Measurements from ENCODE around the gene GPR151. TPM values are rescaled to one million over a fixed set of nuclear protein-coding genes. Genes with fewer than 3 reads are reported as not detected.

Gene GPR151
- total and polyA plus RNA-seq, 2 of the 4 experiments (the other 2 are of a cell fraction) = not detected

DNA sequence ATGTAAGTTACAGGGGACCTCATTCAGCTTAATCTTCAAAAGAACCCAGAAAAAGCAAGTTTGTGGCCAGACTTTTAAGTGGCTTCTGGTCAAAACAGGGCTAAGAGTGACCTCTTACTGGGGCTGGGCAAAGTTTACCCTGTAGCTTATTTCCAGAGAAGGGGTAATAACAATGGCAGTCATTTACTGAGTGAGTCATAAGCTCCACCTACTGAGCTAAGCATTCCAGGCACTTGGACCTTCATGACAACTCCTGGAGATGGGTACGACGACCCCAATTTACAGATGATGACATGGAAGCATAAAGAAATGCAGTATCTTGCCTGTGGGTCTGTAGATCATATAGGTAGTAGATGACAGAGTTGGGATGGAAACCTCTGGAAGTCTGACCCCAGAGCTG is 4.7 kb upstream of the GPR151 start:
- ChIA-PET CTCF (interaction anchor here (1.2 to 1.7 kb wide), 2 partner anchors 11 to 668 kb away, joined by 3 to 4 read pairs; no protein-coding TSS in a partner anchor), POLR2A (ENCODE audit: unreplicated experiment) (no interaction called here)
- Histone ChIP-seq H2AK9ac (replicated peaks; ENCODE audit: low read depth, low read length, poor library complexity) (no peak overlapping the region), H3K4me1 (ENCODE audit: control insufficient read depth, insufficient read depth, low read length) (no peaks in the 10 kb centered on the region), H3K36me3 (ENCODE audit: control insufficient read depth, insufficient read depth, low read length) (no peaks in the 10 kb centered on the region), H2BK120ac (ENCODE audit: low read depth, low read length) (no peak overlapping the region), H3K9me3 (ENCODE audit: control insufficient read depth, insufficient read depth, low read length) (no peaks in the 10 kb centered on the region), H4K8ac (ENCODE audit: low read depth in 2 of 2, low read length in 2 of 2) (no peak overlapping the region), H2BK20ac (ENCODE audit: low read depth, low read length) (no peak overlapping the region), H3K4me2 (ENCODE audit: low read depth, low read length) (no peak overlapping the region), H2AK5ac (ENCODE audit: low read depth, low read length) (no peak overlapping the region), H2AFZ (replicated peaks; ENCODE audit: low read length, poor library complexity) (no peak overlapping the region), H3K9me1 (ENCODE audit: insufficient read depth, low read length) (no peaks in the 10 kb centered on the region), H3K4ac (ENCODE audit: low read depth, low read length) (no peak overlapping the region), H3K56ac (ENCODE audit: extremely low read depth, insufficient read depth, low read length) (no peak overlapping the region), H3K27me3 (ENCODE audit: control insufficient read depth, insufficient read depth, low read length) (peaks cover 4% of the 10 kb centered on the region; the same call in 1 of the 2 replicates), H3K79me1 (ENCODE audit: low read depth in 1 of 2, low read length in 2 of 2) (no peaks in the 10 kb centered on the region), H4K91ac (ENCODE audit: insufficient read depth, low read depth, low read length) (no peak overlapping the region), H3K4me3 (ENCODE audit: insufficient read depth, low read depth, low read length) (no peak overlapping the region), H3K18ac (ENCODE audit: low read depth, low read length) (no peak overlapping the region), H3K9ac (ENCODE audit: low read depth, low read length) (no peak overlapping the region), H4K20me1 (ENCODE audit: insufficient read depth, low read length) (no peaks in the 10 kb centered on the region), H3K27ac (ENCODE audit: insufficient read depth, low read length) (no peak overlapping the region), H3K23ac (ENCODE audit: low read depth, low read length) (no peak overlapping the region), H2BK5ac (ENCODE audit: low read depth, low read length, poor library complexity, severe bottlenecking) (no peak overlapping the region), H3K14ac (replicated peaks; ENCODE audit: low read depth, low read length) (no peak overlapping the region), H2BK15ac (ENCODE audit: low read depth, low read length) (no peak overlapping the region), H4K5ac (ENCODE audit: low read depth, low read length) (no peak overlapping the region)
- no peak for TF ChIP-seq BHLHE40 (IDR thresholded peaks at IDR 0.05; ENCODE audit: low read depth, low read length)
- no peak for TF ChIP-seq MAFK (IDR thresholded peaks at IDR 0.05; ENCODE audit: low read depth, low read length)
- no peak for TF ChIP-seq NFE2L2 (IDR thresholded peaks at IDR 0.05; ENCODE audit: low read depth, low read length)
- no peak for TF ChIP-seq RCOR1 (IDR thresholded peaks at IDR 0.05; ENCODE audit: insufficient replicate concordance, low read length)
- no peak for TF ChIP-seq ELK1 (IDR thresholded peaks at IDR 0.05; ENCODE audit: borderline replicate concordance, low read depth, low read length)
- TF ChIP-seq RAD21 (IDR thresholded peaks at IDR 0.05; ENCODE audit: low read length) = no peak
- no peak for TF ChIP-seq MAZ (IDR thresholded peaks at IDR 0.05; ENCODE audit: borderline replicate concordance, low read depth, low read length)
- no peak for TF ChIP-seq RFX5 (IDR thresholded peaks at IDR 0.05; ENCODE audit: low read depth, low read length)
- TF ChIP-seq CHD1 (IDR thresholded peaks at IDR 0.05; ENCODE audit: low read depth, low read length) = no peak
- TF ChIP-seq MXI1 (IDR thresholded peaks at IDR 0.05; ENCODE audit: borderline replicate concordance, low read depth, low read length) = no peak
- no peak for TF ChIP-seq CTCF (conservative IDR thresholded peaks at IDR 0.05; ENCODE audit: low read depth, low read length)
- no peak for TF ChIP-seq POLR2A (IDR thresholded peaks at IDR 0.05; ENCODE audit: low read depth, low read length)
- TF ChIP-seq CEBPB (IDR thresholded peaks at IDR 0.05; ENCODE audit: low read depth, low read length) = no peak
- TF ChIP-seq SMC3 (IDR thresholded peaks at IDR 0.05; ENCODE audit: low read depth, low read length) = no peak
- TF ChIP-seq USF2 (IDR thresholded peaks at IDR 0.05; ENCODE audit: low read depth, low read length) = no peak
- no peak for TF ChIP-seq FOS (IDR thresholded peaks at IDR 0.05; ENCODE audit: low read depth, low read length)
- WGBS, 2 experiments (ENCODE audit: extremely low coverage in 2 of 2, insufficient read length in 1 of 2) = no CpG with 5 or more reads among the region's 2 CpGs
- no TSS peak for BruUV-seq (replicated peaks)
- DNase-seq = no peak
- dilution Hi-C loops (cut with HindIII; ENCODE audit: low sequenced_read_pairs, unreplicated experiment) (no loop called here), in situ Hi-C loops (cut with MboI; ENCODE audit: low sequenced_read_pairs) (no loop called here), intact Hi-C loops (cut with micrococcal nuclease) (no loop called here)
- no peak for ATAC-seq (ENCODE audit: low read depth)
